Right cardiac atrium (tissue), 5 donors: Measurements from ENCODE around the gene IL17RB. TPM values are rescaled to one million over a fixed set of nuclear protein-coding genes. Genes with fewer than 3 reads are reported as not detected.

Experiments
- ATAC-seq, 2 donors: fragments of 200-7000 bp; cut with Tn5 transposase; one replicate each; pipeline versions ENCODE4 v1.8.0 to v1.9.1; 2020; ENCODE audit warnings: moderate library complexity in 2 of 2, mild to moderate bottlenecking in 1 of 2
- DNase-seq, 3 donors: peaks; one replicate each; pipeline ENCODE4 v3.0.0-alpha.2; 2020
- H3K27ac ChIP-seq: one replicate; pipeline ENCODE4 v1.5.1; 2013; ENCODE audit warnings: mild to moderate bottlenecking, low read length, control low read depth, moderate library complexity
- H3K27me3 ChIP-seq: one replicate; pipeline ENCODE4 v1.6.1; 2013; ENCODE audit not compliant: control insufficient read depth, insufficient read depth
- H3K4me1 ChIP-seq: one replicate; pipeline ENCODE4 v1.6.1; 2013; ENCODE audit warnings: low read length; ENCODE audit not compliant: control insufficient read depth, insufficient read depth
- H3K4me3 ChIP-seq: one replicate; pipeline ENCODE4 v1.5.1; 2013; ENCODE audit warnings: low read length, control low read depth
- H3K9me3 ChIP-seq: one replicate; pipeline ENCODE4 v1.6.1; 2013; ENCODE audit warnings: low read length; ENCODE audit not compliant: control insufficient read depth
- WGBS: extraction: QIAGEN DNeasy Blood & Tissue Kit; methylation state at CpG from one replicate; pipeline ENCODE4 v1.1.7; 2013; 5-methylcytosine and 5-hydroxymethylcytosine counted together
- intact Hi-C, 4 donors: fragments of 100-400 bp; cut with DNase I; formaldehyde crosslinking; loops; one replicate each; pipeline versions ENCODE4 v1.11.0 to v1.14.0; 2022 to 2023
- polyA plus RNA-seq: library from polyadenylated mRNA; stranded (reverse); fragments of 200-250 nt; gene quantifications from one replicate; pipeline ENCODE4 v1.2.3, GENCODE V29; 2013
- total RNA-seq, 4 donors: library from RNA; stranded (reverse); fragmentation: NEBNext Ultra II Directional; extraction: Animal tissue kit (Norgen Biotek cat#: 25700); gene quantifications; one replicate each; pipeline ENCODE4 v1.2.1, GENCODE V29; 2021
- donor health status: healthy with polysubstance abuse.
- donor health status: DM: no; HTN: yes; CAD: no.
- donor health status: DM: no; HTN: no; CAD: no.
- donor health status: DM: no; HTN: yes; CAD: no; lungs with severe emphysema.
- donor health status: DM: yes; HTN: yes; CAD: no.

The IL17RB gene
- total and polyA plus RNA-seq, 5 donors: 1.3 to 2.9 (median 1.9) TPM

GRCh38 chr3:53845881-53846133, 561 bp upstream of the IL17RB start:
- peaks cover 3% of the 10 kb centered on the region for H3K4me1 ChIP-seq
- ATAC-seq (no peak), DNase-seq (no peak)
- peak overlapping the region; percentile 58 for H3K4me3 ChIP-seq
- H3K9me3 ChIP-seq: no peaks in the 10 kb centered on the region
- intact Hi-C loops: no loop called here
- under 1% methylated on average over 34 of the region's 34 CpGs for WGBS
- H3K27me3 ChIP-seq: no peaks in the 10 kb centered on the region
- no peak overlapping the region for H3K27ac ChIP-seq

- no peak overlapping the region for H3K27ac ChIP-seq
- H3K4me1 ChIP-seq: peaks cover 6% of the 10 kb centered on the region
- no peaks in the 10 kb centered on the region for H3K9me3 ChIP-seq
- ATAC-seq (no peak), DNase-seq (no peak)
- intact Hi-C loops: no loop called here
- WGBS: 57% methylated on average over 10 of the region's 10 CpGs
- no peaks in the 10 kb centered on the region for H3K27me3 ChIP-seq
- no peak overlapping the region for H3K4me3 ChIP-seq
Observed at GRCh38 chr3:53846851-53847155, 435 bp downstream of the IL17RB start.

- WGBS: 97% methylated on average over 7 of the region's 7 CpGs
- DNase-seq: no peak
- no peak for ATAC-seq
- Histone ChIP-seq H3K27ac (no peak overlapping the region), H3K4me3 (no peak overlapping the region), H3K4me1 (peaks cover 3% of the 10 kb centered on the region), H3K9me3 (no peaks in the 10 kb centered on the region), H3K27me3 (no peaks in the 10 kb centered on the region)
- intact Hi-C loops: no loop called here
Observed at GRCh38 chr3:53849916-53850315, 3.5 kb downstream of the IL17RB start.

GRCh38 chr3:53850895-53851294, 4.5 kb downstream of the IL17RB start:
- DNase-seq (peak in 1 of 3 donors; percentile 37), ATAC-seq (peak in 1 of 2 donors; percentile 21)
- Histone ChIP-seq H3K27me3 (no peaks in the 10 kb centered on the region), H3K9me3 (no peaks in the 10 kb centered on the region), H3K27ac (no peak overlapping the region), H3K4me1 (peaks cover 3% of the 10 kb centered on the region), H3K4me3 (no peak overlapping the region)
- intact Hi-C loops: no loop called here
- WGBS: 31% methylated on average over 5 of the region's 5 CpGs

- ATAC-seq (no peak), DNase-seq (no peak)
- WGBS: 74% methylated on average over 7 of the region's 7 CpGs
- no peak overlapping the region for H3K27ac ChIP-seq
- no peak overlapping the region for H3K4me3 ChIP-seq
- no peaks in the 10 kb centered on the region for H3K27me3 ChIP-seq
- H3K9me3 ChIP-seq: no peaks in the 10 kb centered on the region
- H3K4me1 ChIP-seq: no peaks in the 10 kb centered on the region
- intact Hi-C loops: no loop called here
Observed at GRCh38 chr3:53856964-53857363, 10.6 kb downstream of the IL17RB start.

- intact Hi-C loops: no loop called here
Observed at GRCh38 chr3:53858096-53858741, 11.9 kb downstream of the IL17RB start.

GRCh38 chr3:53859178-53859577, 12.8 kb downstream of the IL17RB start:
- Histone ChIP-seq H3K27ac (no peak overlapping the region), H3K4me1 (no peaks in the 10 kb centered on the region), H3K4me3 (no peak overlapping the region), H3K27me3 (no peaks in the 10 kb centered on the region), H3K9me3 (no peaks in the 10 kb centered on the region)
- intact Hi-C loops: no loop called here
- 93% methylated on average over 6 of the region's 6 CpGs for WGBS
- DNase-seq (no peak), ATAC-seq (peak in 1 of 2 donors; percentile 31)

More at GRCh38 chr3:53858096-53858741, 11.9 kb downstream of the IL17RB start:
- no peak for ATAC-seq
- H3K27me3 ChIP-seq: no peaks in the 10 kb centered on the region
- no peaks in the 10 kb centered on the region for H3K9me3 ChIP-seq
- no peak for DNase-seq
- no peak overlapping the region for H3K27ac ChIP-seq
- H3K4me3 ChIP-seq: no peak overlapping the region
- WGBS: 90% methylated on average over 7 of the region's 7 CpGs
- H3K4me1 ChIP-seq: no peaks in the 10 kb centered on the region

- H3K4me3 ChIP-seq: no peak overlapping the region
- H3K27me3 ChIP-seq: no peaks in the 10 kb centered on the region
- WGBS: 69% methylated on average over 4 of the region's 4 CpGs
- ATAC-seq: no peak
- H3K4me1 ChIP-seq: no peaks in the 10 kb centered on the region
- no peak for DNase-seq
- H3K27ac ChIP-seq: no peak overlapping the region
- no peaks in the 10 kb centered on the region for H3K9me3 ChIP-seq
- intact Hi-C loops: no loop called here
Observed at GRCh38 chr3:53860196-53860595, 13.8 kb downstream of the IL17RB start.

- intact Hi-C loops: no loop called here
- Histone ChIP-seq H3K27ac (no peak overlapping the region), H3K4me3 (no peak overlapping the region), H3K4me1 (no peaks in the 10 kb centered on the region), H3K9me3 (no peaks in the 10 kb centered on the region), H3K27me3 (no peaks in the 10 kb centered on the region)
- 84% methylated on average over 3 of the region's 3 CpGs for WGBS
- ATAC-seq (no peak), DNase-seq (no peak)
Observed at GRCh38 chr3:53862241-53862640, 15.9 kb downstream of the IL17RB start.

GRCh38 chr3:53863145-53863544, 16.8 kb downstream of the IL17RB start:
- Histone ChIP-seq H3K27ac (no peak overlapping the region), H3K4me3 (no peak overlapping the region), H3K27me3 (no peaks in the 10 kb centered on the region), H3K9me3 (no peaks in the 10 kb centered on the region), H3K4me1 (no peaks in the 10 kb centered on the region)
- no peak for ATAC-seq
- no peak for DNase-seq
- intact Hi-C loops: no loop called here
- WGBS: 97% methylated on average over 1 of the region's 1 CpG

GRCh38 chr3:53865732-53866499, 19.5 kb downstream of the IL17RB start:
- Histone ChIP-seq H3K27me3 (no peaks in the 10 kb centered on the region), H3K9me3 (no peaks in the 10 kb centered on the region), H3K4me1 (no peaks in the 10 kb centered on the region), H3K4me3 (no peak overlapping the region), H3K27ac (no peak overlapping the region)
- DNase-seq (no peak), ATAC-seq (no peak)
- 95% methylated on average over 5 of the region's 5 CpGs for WGBS
- intact Hi-C loops: no loop called here
